GM12874 (cell line): ENCODE data around the gene ABLIM2.

Source experiments
- CTCF ChIP-seq: IDR thresholded peaks from 2 replicates; pipeline ENCODE4 v1.5.1; 2011; ENCODE audit warnings: low read depth, mild to moderate bottlenecking, control low read depth, low read length, moderate library complexity; ENCODE audit not compliant: insufficient read depth

The ABLIM2 gene

GRCh38 chr4:8000247-8000646 lies 158.4 kb downstream of the ABLIM2 start:
- no peak for TF ChIP-seq CTCF

GRCh38 chr4:7999695-8000094 lies 158.9 kb downstream of the ABLIM2 start:
- no peak for TF ChIP-seq CTCF

- TF ChIP-seq CTCF = no peak
Measured at GRCh38 chr4:7999279-7999678, 159.3 kb downstream of the ABLIM2 start.

- no peak for TF ChIP-seq CTCF
Measured at GRCh38 chr4:7998447-7998846, 160.2 kb downstream of the ABLIM2 start.

GRCh38 chr4:7995866-7996265 lies 162.7 kb downstream of the ABLIM2 start:
- TF ChIP-seq CTCF = no peak

- no peak for TF ChIP-seq CTCF
Measured at GRCh38 chr4:7995135-7995534, 163.5 kb downstream of the ABLIM2 start.

- TF ChIP-seq CTCF = no peak
Measured at GRCh38 chr4:7993671-7994070, 164.9 kb downstream of the ABLIM2 start.

GRCh38 chr4:7992846-7993245 lies 165.8 kb downstream of the ABLIM2 start:
- no peak for TF ChIP-seq CTCF
